Measurements from ENCODE around the gene AKNA.

Gene AKNA

GRCh38 chr9:114291064-114291474, 96.7 kb downstream of the AKNA start:
- Mint-ChIP-seq H3K9me3 (peaks cover 28% of the 10 kb centered on the region), H3K27me3 (ENCODE audit: low read depth, poor library complexity) (no peaks in the 10 kb centered on the region), H3K36me3 (ENCODE audit: low read depth) (peaks cover 46% of the 10 kb centered on the region), H3K4me3 (no peak overlapping the region), H3K27ac (peak overlapping the region; percentile 67), H3K4me1 (peaks cover 24% of the 10 kb centered on the region)
- peak; percentile 91 for DNase-seq
- peak; percentile 90 for TF ChIP-seq CTCF (IDR thresholded peaks at IDR 0.05)

- Mint-ChIP-seq H3K4me3 (no peak overlapping the region), H3K36me3 (ENCODE audit: low read depth) (peaks cover 41% of the 10 kb centered on the region), H3K27ac (peak overlapping the region; percentile 67), H3K27me3 (ENCODE audit: low read depth, poor library complexity) (no peaks in the 10 kb centered on the region), H3K4me1 (peaks cover 28% of the 10 kb centered on the region), H3K9me3 (peaks cover 23% of the 10 kb centered on the region)
- DNase-seq, result no peak
- TF ChIP-seq CTCF (IDR thresholded peaks at IDR 0.05), result no peak
These were observed 97.2 kb downstream of the AKNA start for GRCh38 chr9:114290561-114290986.

- H3K36me3 Mint-ChIP-seq (ENCODE audit: low read depth), result peaks cover 33% of the 10 kb centered on the region
These were observed 98.0 kb downstream of the AKNA start for GRCh38 chr9:114289571-114290481.

GRCh38 chr9:114289106-114289505, 98.7 kb downstream of the AKNA start:
- no peak overlapping the region for H3K27ac Mint-ChIP-seq
- H3K36me3 Mint-ChIP-seq (ENCODE audit: low read depth), result peaks cover 27% of the 10 kb centered on the region
- TF ChIP-seq CTCF (IDR thresholded peaks at IDR 0.05), result no peak
- H3K27me3 Mint-ChIP-seq (ENCODE audit: low read depth, poor library complexity), result no peaks in the 10 kb centered on the region
- DNase-seq, result no peak
- peaks cover 39% of the 10 kb centered on the region for H3K4me1 Mint-ChIP-seq
- peaks cover 9% of the 10 kb centered on the region for H3K9me3 Mint-ChIP-seq
- H3K4me3 Mint-ChIP-seq, result no peak overlapping the region

More at GRCh38 chr9:114289571-114290481, 98.0 kb downstream of the AKNA start:
- H3K4me1 Mint-ChIP-seq, result peaks cover 36% of the 10 kb centered on the region
- no peak for TF ChIP-seq CTCF (IDR thresholded peaks at IDR 0.05)
- DNase-seq, result no peak
- peaks cover 16% of the 10 kb centered on the region for H3K9me3 Mint-ChIP-seq
- no peak overlapping the region for H3K4me3 Mint-ChIP-seq
- no peak overlapping the region for H3K27ac Mint-ChIP-seq
- no peaks in the 10 kb centered on the region for H3K27me3 Mint-ChIP-seq (ENCODE audit: low read depth, poor library complexity)

GRCh38 chr9:114288193-114289091, 99.3 kb downstream of the AKNA start:
- no peak overlapping the region for H3K4me3 Mint-ChIP-seq

More at GRCh38 chr9:114288193-114289091, 99.3 kb downstream of the AKNA start:
- Mint-ChIP-seq H3K9me3 (peaks cover 6% of the 10 kb centered on the region), H3K36me3 (ENCODE audit: low read depth) (peaks cover 24% of the 10 kb centered on the region), H3K27ac (no peak overlapping the region), H3K27me3 (ENCODE audit: low read depth, poor library complexity) (no peaks in the 10 kb centered on the region), H3K4me1 (peaks cover 42% of the 10 kb centered on the region)
- TF ChIP-seq CTCF (IDR thresholded peaks at IDR 0.05), result no peak
- peak; percentile 41 for DNase-seq

All from nephron progenitor cell (in vitro differentiated cells).